Endothelial cell of umbilical vein (primary cell): Measurements from ENCODE around the gene MRPL21. TPM values are rescaled to one million over a fixed set of nuclear protein-coding genes. Genes with fewer than 3 reads are reported as not detected.

ENCODE experiments used
- BruUV-seq: library from RNA; stranded (reverse); fragments of 400-500 nt; replicated peaks from 2 replicates; lab custom pipeline; 2021; lab: Mats Ljungman, UMichigan
- CTCF ChIA-PET: fragments of 300-600, 350-600 bp; sonication (Branson Sonifier 250); formaldehyde crosslinking; loops from one replicate; lab custom pipeline; 2021; ENCODE audit warnings: antibody characterized with exemption, inconsistent platforms; lab: Charles Lee
- POLR2A ChIA-PET: fragments of 300-600, 350-600 bp; sonication (Branson Sonifier 250); formaldehyde crosslinking; loops from one replicate; lab custom pipeline; 2021; ENCODE audit warnings: antibody characterized with exemption, inconsistent platforms; lab: Charles Lee
- DNase-seq: peaks from one replicate; pipeline ENCODE4 v3.0.0-alpha.2; 2011; ENCODE audit warnings: low read depth, low spot score
- FAIRE-seq: peaks from 2 replicates; lab custom pipeline; 2011; peaks lifted over from hg19 to GRCh38; lab: Jason Lieb, UNC
- H2AFZ ChIP-seq: 2 replicates; pipeline ENCODE4 v1.6.0; 2012; ENCODE audit warnings: low read depth, low read length, control low read depth, inconsistent platforms
- H3K27ac ChIP-seq: 2 replicates; pipeline ENCODE4 v1.5.1; 2011; ENCODE audit warnings: low read depth, mild to moderate bottlenecking, control low read depth, low read length, moderate library complexity; ENCODE audit not compliant: insufficient read depth
- H3K27me3 ChIP-seq, 2 experiments: 2 replicates each; pipeline versions ENCODE4 v1.6.0 to v1.6.1; 2011; ENCODE audit warnings: low read length in 2 of 2, mixed read lengths in 1 of 2; ENCODE audit not compliant: control insufficient read depth in 2 of 2, insufficient read depth in 2 of 2
- H3K36me3 ChIP-seq, 2 experiments: 2 replicates in 1 of 2; 3 replicates in 1 of 2; pipeline ENCODE4 v1.5.1; 2011; ENCODE audit warnings: low read length in 2 of 2, mild to moderate bottlenecking in 1 of 2, moderate library complexity in 1 of 2; ENCODE audit not compliant: control insufficient read depth in 2 of 2, insufficient read depth in 2 of 2; ENCODE audit errors: extremely low read depth in 1 of 2
- H3K4me1 ChIP-seq: 3 replicates; pipeline ENCODE4 v1.5.1; 2011; ENCODE audit warnings: mild to moderate bottlenecking, low read length; ENCODE audit not compliant: control insufficient read depth, insufficient read depth; ENCODE audit errors: extremely low read depth
- H3K4me2 ChIP-seq: 2 replicates; pipeline ENCODE4 v1.6.1; 2011; ENCODE audit warnings: low read length, control low read depth, mixed read lengths; ENCODE audit not compliant: insufficient read depth
- H3K4me3 ChIP-seq, 3 experiments: fragments of 200-600 bp in 1 of 3; sonication (generic), shearing (Covaris generic) in 1 of 3; replicated peaks in 1 of 3; 2 replicates each; pipeline ENCODE4 v1.5.1; 2011 to 2016; ENCODE audit warnings: control low read depth in 3 of 3, low read length in 3 of 3, mild to moderate bottlenecking in 2 of 3, inconsistent platforms in 1 of 3, low read depth in 1 of 3, moderate library complexity in 1 of 3; ENCODE audit not compliant: insufficient read depth in 1 of 3
- H3K79me2 ChIP-seq: 2 replicates; pipeline ENCODE4 v1.6.0; 2012; ENCODE audit warnings: low read length, inconsistent platforms; ENCODE audit not compliant: control insufficient read depth, insufficient read depth
- H3K9ac ChIP-seq: replicated peaks from 2 replicates; pipeline ENCODE3; 2011; ENCODE audit warnings: low read length, control low read depth; ENCODE audit not compliant: insufficient read depth; ENCODE audit errors: extremely low read depth
- H3K9me1 ChIP-seq: replicated peaks from 3 replicates; pipeline ENCODE4 v1.6.0; 2011; ENCODE audit warnings: mild to moderate bottlenecking, low read length; ENCODE audit not compliant: control insufficient read depth, insufficient read depth; ENCODE audit errors: extremely low read depth
- H3K9me3 ChIP-seq: replicated peaks from 2 replicates; pipeline ENCODE4 v1.5.1; 2012; ENCODE audit warnings: low read length, inconsistent platforms; ENCODE audit not compliant: control insufficient read depth, insufficient read depth
- H4K20me1 ChIP-seq: replicated peaks from 2 replicates; pipeline ENCODE3; 2011; ENCODE audit warnings: mild to moderate bottlenecking, low read length; ENCODE audit not compliant: control insufficient read depth, insufficient read depth; ENCODE audit errors: extremely low read depth
- CTCF ChIP-seq, 2 donors: IDR thresholded peaks; 1 replicate in 1 of 2; 2 replicates in 1 of 2; pipeline ENCODE4 v1.5.1; 2011; ENCODE audit warnings: low read length in 2 of 2, mild to moderate bottlenecking in 2 of 2, moderate library complexity in 2 of 2, control low read depth in 1 of 2, inconsistent platforms in 1 of 2, low read depth in 1 of 2; ENCODE audit not compliant: insufficient read depth in 1 of 2; ENCODE audit errors: extremely low read depth in 1 of 2
- EZH2 ChIP-seq: IDR thresholded peaks from 2 replicates; pipeline ENCODE4 v1.6.1; 2012; ENCODE audit warnings: borderline replicate concordance, low read depth, mild to moderate bottlenecking, moderate library complexity, low read length, inconsistent platforms; ENCODE audit not compliant: severe bottlenecking
- FOS ChIP-seq: IDR thresholded peaks from 2 replicates; pipeline ENCODE4 v1.6.1; 2011; ENCODE audit warnings: mild to moderate bottlenecking, low read length, moderate library complexity, borderline replicate concordance; ENCODE audit not compliant: insufficient read depth
- GATA2 ChIP-seq: IDR thresholded peaks from 2 replicates; pipeline ENCODE4 v1.7.0; 2011; ENCODE audit warnings: low read depth, mild to moderate bottlenecking, moderate library complexity, mixed read lengths, low read length; ENCODE audit not compliant: insufficient read length, insufficient read depth
- JUN ChIP-seq: IDR thresholded peaks from 2 replicates; pipeline ENCODE4 v1.6.1; 2011; ENCODE audit warnings: borderline replicate concordance, low read depth; ENCODE audit not compliant: insufficient read length, insufficient read depth
- MAX ChIP-seq: IDR thresholded peaks from 2 replicates; pipeline ENCODE4 v1.6.1; 2011; ENCODE audit not compliant: insufficient read depth, insufficient read length
- MYC ChIP-seq: IDR thresholded peaks from one replicate; pipeline ENCODE4 v1.6.1; 2011; ENCODE audit warnings: mild to moderate bottlenecking, low read depth, low read length
- POLR2A ChIP-seq: IDR thresholded peaks from 2 replicates; pipeline ENCODE4 v1.6.1; 2012; ENCODE audit warnings: low read depth, mild to moderate bottlenecking, control low read depth, low read length
- POLR2AphosphoS5 ChIP-seq: IDR thresholded peaks from 2 replicates; pipeline ENCODE4 v1.6.1; 2012; ENCODE audit warnings: low read depth, mild to moderate bottlenecking, control low read depth, low read length, moderate library complexity; ENCODE audit not compliant: insufficient read depth
- dilution Hi-C: fragments of 300-500 bp; cut with MboI; formaldehyde crosslinking; loops from one replicate; pipeline ENCODE4 v1.15.0; 2019; ENCODE audit warnings: low sequenced_read_pairs; ENCODE audit not compliant: extremely low pct_ligation_motif_present
- intact Hi-C: fragments of 100-400 bp; cut with micrococcal nuclease; formaldehyde crosslinking; loops from one replicate; pipeline ENCODE4 v1.10.0; 2022
- polyA plus RNA-seq, 4 experiments: library from polyadenylated mRNA; depleted of rRNA in 3 of 4; stranded (reverse) in 3 of 4; unstranded in 1 of 4; fragments of >200 nt; gene quantifications; 2 replicates each; pipeline versions ENCODE4 v1.2.1 to v1.2.3, GENCODE V29; 2011 to 2012; ENCODE audit warnings: missing spikeins in 1 of 4
- total RNA-seq: library from RNA; stranded (reverse); gene quantifications from 2 replicates; pipeline ENCODE4 v1.2.3, GENCODE V29; 2021

The MRPL21 gene
- total and polyA plus RNA-seq, 2 donors (not counting 3 experiments of a cell fraction or from before 2014, with no cell fraction given): 52.2 to 65.5 TPM

GRCh38 chr11:68941324-68942094 is 37.9 kb upstream of the MRPL21 start:
- no TSS peak for BruUV-seq
- dilution Hi-C loops: no loop called here

More at GRCh38 chr11:68941324-68942094, 37.9 kb upstream of the MRPL21 start:
- ChIA-PET CTCF (interaction anchor here (0.7 to 1.2 kb wide), 2 partner anchors 9 to 16 kb away, joined by 3 read pairs; no protein-coding TSS in a partner anchor), POLR2A (no interaction called here)
- H3K9me1 ChIP-seq: no peaks in the 10 kb centered on the region
- no peak overlapping the region for H3K4me3 ChIP-seq
- H3K27me3 ChIP-seq: no peaks in the 10 kb centered on the region
- FAIRE-seq (no peak), DNase-seq (no peak)
- no peak overlapping the region for H2AFZ ChIP-seq
- H3K9me3 ChIP-seq: no peaks in the 10 kb centered on the region
- intact Hi-C loops: no loop called here
- TF ChIP-seq MAX (no peak), MYC (no peak), EZH2 (no peak), POLR2AphosphoS5 (no peak), JUN (no peak), POLR2A (no peak), GATA2 (no peak), FOS (no peak), CTCF (IDR thresholded peaks at IDR 0.05; ENCODE audit: extremely low read depth in 1 of 2, insufficient read depth in 1 of 2, low read depth in 1 of 2, low read length in 2 of 2) (no peak)
- H4K20me1 ChIP-seq: no peaks in the 10 kb centered on the region
- H3K4me2 ChIP-seq: no peak overlapping the region
- peaks cover 3 to 27% of the 10 kb centered on the region in 2 experiments for H3K36me3 ChIP-seq
- no peaks in the 10 kb centered on the region for H3K4me1 ChIP-seq
- no peak overlapping the region for H3K27ac ChIP-seq
- no peak overlapping the region for H3K9ac ChIP-seq
- no peaks in the 10 kb centered on the region for H3K79me2 ChIP-seq
